HepG2 (cell line): ENCODE measurements around the gene UBE2S.

Source experiments
- NR2F1 ChIP-seq, 2 experiments: fragments of 450-650 bp in 1 of 2; formaldehyde crosslinking in 1 of 2; IDR thresholded peaks; 2 replicates each; pipeline versions ENCODE4 v1.5.0 to v1.6.1; 2016 to 2020; ENCODE audit warnings: mild to moderate bottlenecking in 1 of 2, missing compliant biosample characterization in 1 of 2, missing genetic modification reagents in 1 of 2, moderate library complexity in 1 of 2
- ZSCAN21 ChIP-seq: sonication (generic); formaldehyde crosslinking; IDR thresholded peaks from 2 replicates; pipeline ENCODE4 v1.8.0; 2022; ENCODE audit warnings: mild to moderate bottlenecking, missing genetic modification reagents, moderate library complexity, borderline replicate concordance
- TF ChIP-seq, protein P1 (sequence below): sonication (generic); formaldehyde crosslinking; IDR thresholded peaks from 2 replicates; pipeline ENCODE4 v1.5.0; 2020; ENCODE audit warnings: mild to moderate bottlenecking, missing genetic modification reagents, moderate library complexity

DNA sequence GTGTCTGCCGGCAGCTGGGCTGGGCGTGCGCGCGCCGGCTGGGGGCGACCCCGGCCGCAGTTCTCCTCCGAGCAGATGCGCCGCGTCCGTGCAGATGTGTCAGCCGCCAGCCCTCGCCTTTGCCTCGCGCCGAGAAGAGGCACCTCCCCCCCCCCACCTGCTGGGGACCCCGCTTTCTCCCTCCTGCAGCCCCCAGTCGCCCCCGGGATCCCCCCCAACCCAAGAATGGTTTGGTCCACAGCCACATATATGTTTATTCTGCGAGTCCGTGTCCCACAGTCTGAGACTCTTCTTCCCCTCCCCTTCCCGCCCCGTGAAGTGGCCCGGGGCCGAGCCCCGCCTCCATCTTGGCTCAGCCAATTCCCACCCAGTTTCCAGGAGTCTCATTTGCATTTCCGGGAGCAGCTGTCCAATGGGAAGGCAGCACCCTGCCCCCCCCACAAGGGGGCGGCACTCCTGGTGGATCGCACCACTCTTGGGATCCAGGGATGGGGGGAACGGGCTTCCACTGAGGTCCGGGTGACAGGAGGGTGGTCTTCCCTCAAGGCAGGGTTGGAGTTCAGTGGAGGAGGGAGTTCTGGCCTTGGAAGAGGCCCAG is 45.3 kb upstream of the UBE2S start:
- no peak for TF ChIP-seq ZSCAN21
- no peak for TF ChIP-seq NR2F1 (CRISPR knock-in tag; IDR thresholded peaks at IDR 0.05)
- TF ChIP-seq, protein P1, sequence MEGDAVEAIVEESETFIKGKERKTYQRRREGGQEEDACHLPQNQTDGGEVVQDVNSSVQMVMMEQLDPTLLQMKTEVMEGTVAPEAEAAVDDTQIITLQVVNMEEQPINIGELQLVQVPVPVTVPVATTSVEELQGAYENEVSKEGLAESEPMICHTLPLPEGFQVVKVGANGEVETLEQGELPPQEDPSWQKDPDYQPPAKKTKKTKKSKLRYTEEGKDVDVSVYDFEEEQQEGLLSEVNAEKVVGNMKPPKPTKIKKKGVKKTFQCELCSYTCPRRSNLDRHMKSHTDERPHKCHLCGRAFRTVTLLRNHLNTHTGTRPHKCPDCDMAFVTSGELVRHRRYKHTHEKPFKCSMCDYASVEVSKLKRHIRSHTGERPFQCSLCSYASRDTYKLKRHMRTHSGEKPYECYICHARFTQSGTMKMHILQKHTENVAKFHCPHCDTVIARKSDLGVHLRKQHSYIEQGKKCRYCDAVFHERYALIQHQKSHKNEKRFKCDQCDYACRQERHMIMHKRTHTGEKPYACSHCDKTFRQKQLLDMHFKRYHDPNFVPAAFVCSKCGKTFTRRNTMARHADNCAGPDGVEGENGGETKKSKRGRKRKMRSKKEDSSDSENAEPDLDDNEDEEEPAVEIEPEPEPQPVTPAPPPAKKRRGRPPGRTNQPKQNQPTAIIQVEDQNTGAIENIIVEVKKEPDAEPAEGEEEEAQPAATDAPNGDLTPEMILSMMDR (CRISPR knock-in tag) = no peak; the same call in 1 of the 2 replicates
